HepG2 (cell line): ENCODE data around the gene DENND4B. TPM values are rescaled to one million over a fixed set of nuclear protein-coding genes. Genes with fewer than 3 reads are reported as not detected.

Experiments used
- CAMTA2 ChIP-seq: sonication (generic); formaldehyde crosslinking; IDR thresholded peaks from 2 replicates; pipeline ENCODE4 v1.4.0; 2020; ENCODE audit warnings: mild to moderate bottlenecking, missing genetic modification reagents, borderline replicate concordance
- ETV6 ChIP-seq: sonication (generic); formaldehyde crosslinking; conservative IDR thresholded peaks from 2 replicates; pipeline ENCODE4 v1.4.0; 2020; ENCODE audit warnings: missing genetic modification reagents
- GFI1 ChIP-seq: sonication (generic); formaldehyde crosslinking; IDR thresholded peaks from 2 replicates; pipeline ENCODE4 v1.5.0; 2020; ENCODE audit warnings: missing genetic modification reagents, mild to moderate bottlenecking, borderline replicate concordance
- HNRNPUL1 ChIP-seq: fragments of 200-400 bp; formaldehyde crosslinking; IDR thresholded peaks from 2 replicates; pipeline ENCODE4 v1.6.1; 2017; ENCODE audit warnings: low read depth, mild to moderate bottlenecking, low read length, moderate library complexity
- RAD21 ChIP-seq: fragments of 450-650 bp; formaldehyde crosslinking; IDR thresholded peaks from 2 replicates; pipeline ENCODE4 v1.5.0; 2020; ENCODE audit warnings: mild to moderate bottlenecking
- RFX1 ChIP-seq: fragments of 450-650 bp; IDR thresholded peaks from 2 replicates; pipeline ENCODE4 v1.6.1; 2017
- SKIL ChIP-seq: sonication (generic); formaldehyde crosslinking; IDR thresholded peaks from 2 replicates; pipeline ENCODE4 v1.8.0; 2022; ENCODE audit warnings: missing genetic modification reagents, mild to moderate bottlenecking, moderate library complexity, borderline replicate concordance
- SOX13 ChIP-seq, 3 experiments: fragments of 450-650 bp in 1 of 3; sonication (generic) in 1 of 3; formaldehyde crosslinking in 1 of 3; IDR thresholded peaks in 2 of 3; conservative IDR thresholded peaks in 1 of 3; 2 replicates each; pipeline versions ENCODE4 v1.5.0 to v1.6.1; 2016 to 2020; ENCODE audit warnings: antibody characterized with exemption in 1 of 3, mild to moderate bottlenecking in 1 of 3, missing compliant biosample characterization in 1 of 3, missing genetic modification reagents in 1 of 3, moderate library complexity in 1 of 3
- U2AF2 ChIP-seq: fragments of 200-400 bp; formaldehyde crosslinking; IDR thresholded peaks from 2 replicates; pipeline ENCODE4 v1.6.1; 2017; ENCODE audit warnings: low read depth, mild to moderate bottlenecking, low read length
- XRCC5 ChIP-seq: fragments of 200-400 bp; formaldehyde crosslinking; optimal IDR thresholded peaks from 2 replicates; pipeline ENCODE3; 2017; ENCODE audit warnings: mild to moderate bottlenecking, low read length
- ZFP62 ChIP-seq: sonication (generic); formaldehyde crosslinking; IDR thresholded peaks from 2 replicates; pipeline ENCODE4 v1.4.0; 2020; ENCODE audit warnings: missing genetic modification reagents
- ZHX1 ChIP-seq: sonication (generic); formaldehyde crosslinking; IDR thresholded peaks from 2 replicates; pipeline ENCODE4 v1.8.1; 2022; ENCODE audit warnings: low read depth, mild to moderate bottlenecking, missing genetic modification reagents
- ZMYM4 ChIP-seq: sonication (generic); formaldehyde crosslinking; IDR thresholded peaks from 2 replicates; pipeline ENCODE4 v1.8.1; 2023; ENCODE audit warnings: mild to moderate bottlenecking, missing genetic modification reagents
- ZNF34 ChIP-seq: sonication (generic); formaldehyde crosslinking; IDR thresholded peaks from 2 replicates; pipeline ENCODE4 v1.4.0; 2020; ENCODE audit warnings: mild to moderate bottlenecking, missing genetic modification reagents, borderline replicate concordance
- ZNF501 ChIP-seq: sonication (generic); formaldehyde crosslinking; IDR thresholded peaks from 2 replicates; pipeline ENCODE4 v1.5.1; 2020; ENCODE audit warnings: mild to moderate bottlenecking, moderate library complexity, missing genetic modification reagents
- ZNF547 ChIP-seq: sonication (generic); formaldehyde crosslinking; IDR thresholded peaks from 2 replicates; pipeline ENCODE4 v1.5.1; 2020; ENCODE audit warnings: mild to moderate bottlenecking, missing genetic modification reagents
- ZNF569 ChIP-seq: sonication (generic); formaldehyde crosslinking; IDR thresholded peaks from 2 replicates; pipeline ENCODE4 v1.5.0; 2020; ENCODE audit warnings: mild to moderate bottlenecking, missing genetic modification reagents, moderate library complexity, borderline replicate concordance
- ZNF607 ChIP-seq: sonication (generic); formaldehyde crosslinking; IDR thresholded peaks from 2 replicates; pipeline ENCODE4 v1.5.1; 2020; ENCODE audit warnings: missing genetic modification reagents, mild to moderate bottlenecking, borderline replicate concordance
- ZNF629 ChIP-seq: sonication (generic); formaldehyde crosslinking; conservative IDR thresholded peaks from 2 replicates; pipeline ENCODE4 v1.5.0; 2020; ENCODE audit warnings: missing genetic modification reagents
- ZNF670 ChIP-seq: sonication (generic); formaldehyde crosslinking; IDR thresholded peaks from 2 replicates; pipeline ENCODE4 v1.8.0; 2022; ENCODE audit warnings: mild to moderate bottlenecking, missing genetic modification reagents, borderline replicate concordance
- ZSCAN29 ChIP-seq: sonication (generic); formaldehyde crosslinking; conservative IDR thresholded peaks from 2 replicates; pipeline ENCODE4 v1.4.0; 2020; ENCODE audit warnings: mild to moderate bottlenecking, missing genetic modification reagents
- ZSCAN5A ChIP-seq: sonication (generic); formaldehyde crosslinking; IDR thresholded peaks from 2 replicates; pipeline ENCODE4 v1.8.0; 2022; ENCODE audit warnings: mild to moderate bottlenecking, missing genetic modification reagents, borderline replicate concordance
- polyA plus RNA-seq, 8 experiments: library from polyadenylated mRNA; depleted of rRNA in 3 of 8; stranded (reverse) in 7 of 8; unstranded in 1 of 8; fragments of >200 nt; fragmentation: Illumina TruSeq in 4 of 8; extraction: Trizol in 4 of 8; gene quantifications; 2 replicates each; pipeline versions ENCODE4 v1.2.1 to v1.2.3, GENCODE V29; 2011 to 2016; ENCODE audit warnings: low read depth in 4 of 8, missing spikeins in 1 of 8, mixed read lengths in 1 of 8; ENCODE audit not compliant: insufficient read depth in 1 of 8
- total RNA-seq, 5 experiments: library from RNA; depleted of rRNA; stranded (reverse); fragments of >200 nt; fragmentation: Illumina TruSeq; extraction: Trizol; gene quantifications; 2 replicates each; pipeline ENCODE4 v1.2.3, GENCODE V29; 2016; ENCODE audit warnings: low read depth in 1 of 5

DENND4B gene
- total and polyA plus RNA-seq, 2 of the 13 experiments (the other 11 are each of a cell fraction or from before 2014, with no cell fraction given): 15.1 to 20.3 TPM

GRCh38 chr1:153967107-153967999, 20.8 kb upstream of the DENND4B start, which contains the start of gene CREB3L4 (continued):
- TF ChIP-seq ZHX1 (CRISPR knock-in tag) (no peak), CAMTA2 (CRISPR knock-in tag) (no peak), ZSCAN29 (CRISPR knock-in tag) (peak; percentile 82), SKIL (CRISPR knock-in tag) (no peak; the same call in 1 of the 2 replicates), ZNF547 (CRISPR knock-in tag) (peak; percentile 54), RAD21 (CRISPR knock-in tag) (peak; percentile 63; the same call in 1 of the 2 replicates), GFI1 (CRISPR knock-in tag) (peak; percentile 55; the same call in 1 of the 2 replicates), ZMYM4 (peak; percentile 20; the same call in 1 of the 2 replicates), ZNF670 (0 out of 2 replicates have a peak, but pooled peaks have one; percentile 59), ZNF569 (no peak), U2AF2 (no peak), XRCC5 (peak; percentile 12), ZNF607 (peak; percentile 88), SOX13 (IDR thresholded peaks at IDR 0.05) (no peak), SOX13 (CRISPR knock-in tag; conservative IDR thresholded peaks at IDR 0.05 in 1 of 2, IDR thresholded peaks at IDR 0.05 in 1 of 2) (peak in 1 of 2 experiments; percentile 42; a peak in 1 of 4 replicates), ZNF629 (no peak), ZFP62 (CRISPR knock-in tag) (no peak), ETV6 (CRISPR knock-in tag) (peak; percentile 93), HNRNPUL1 (no peak), RFX1 (no peak), ZSCAN5A (CRISPR knock-in tag) (no peak; the same call in 1 of the 2 replicates), ZNF34 (CRISPR knock-in tag) (peak; percentile 93), ZNF501 (CRISPR knock-in tag) (peak; percentile 98)
